Activated CD8-positive, alpha-beta memory T cell treated with anti-CD3 and anti-CD28 coated beads for 48 hours (primary cell): ENCODE data around the gene CCNB1.
"Not testable (repeated sequence)": the region's sequence is repeated elsewhere in the genome, so short reads cannot be mapped to it uniquely, and the experiment has no call there.

Experiments
- DNase-seq, 3 experiments: peaks; one replicate each; pipeline ENCODE4 v3.0.0-alpha.2; 2020; ENCODE audit warnings: low read depth in 2 of 3, low spot score in 2 of 3

Gene CCNB1

DNA sequence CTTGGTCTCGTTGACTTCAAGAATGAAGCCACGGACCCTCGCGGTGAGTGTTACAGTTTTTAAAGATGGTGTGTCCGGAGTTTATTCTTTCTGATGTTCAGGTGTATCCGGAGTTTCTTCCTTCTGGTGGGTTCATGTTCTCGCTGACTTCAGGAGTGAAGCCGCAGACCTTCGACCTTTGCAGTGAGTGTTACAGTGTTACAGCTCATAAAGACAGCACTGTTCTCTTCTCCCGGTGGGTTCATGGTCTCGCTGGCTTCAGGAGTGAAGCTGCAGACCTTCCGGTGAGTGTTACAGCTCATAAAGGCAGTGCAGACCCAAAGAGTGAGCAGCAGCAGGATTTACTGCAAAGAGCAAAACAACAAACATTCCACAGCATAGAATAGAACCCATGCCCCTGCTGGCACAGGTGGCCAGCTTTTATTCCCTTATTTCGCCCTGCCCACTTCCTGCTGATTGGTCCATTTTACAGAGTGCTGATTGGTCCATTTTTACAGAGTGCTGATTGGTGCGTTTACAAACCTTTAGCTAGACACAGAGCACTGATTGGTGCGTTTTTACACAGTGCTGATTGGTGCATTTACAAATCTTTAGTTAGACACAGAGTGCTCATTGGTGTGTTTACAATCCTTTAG, 14.8 kb downstream of the CCNB1 start:
- DNase-seq = not testable (repeated sequence)

DNA sequence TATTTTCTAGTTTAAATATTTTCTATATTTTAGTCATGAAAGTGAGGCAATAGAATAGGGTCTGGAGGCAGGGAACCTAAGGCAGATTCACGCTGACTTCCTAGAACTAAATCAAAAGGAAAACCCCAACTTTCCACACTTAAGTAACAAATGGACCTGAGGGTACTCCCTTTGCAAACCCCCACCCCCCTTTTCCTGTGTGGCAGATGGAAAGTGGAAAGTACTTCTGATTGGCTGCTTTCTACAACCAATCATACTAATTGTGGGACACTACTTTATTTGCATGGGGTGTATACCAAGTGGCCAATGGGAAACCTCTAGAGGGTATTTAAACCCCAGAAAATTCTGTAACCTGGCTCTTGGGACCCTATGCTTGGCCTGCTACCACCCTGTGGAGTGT, 17.7 kb downstream of the CCNB1 start:
- DNase-seq = no peak

DNA sequence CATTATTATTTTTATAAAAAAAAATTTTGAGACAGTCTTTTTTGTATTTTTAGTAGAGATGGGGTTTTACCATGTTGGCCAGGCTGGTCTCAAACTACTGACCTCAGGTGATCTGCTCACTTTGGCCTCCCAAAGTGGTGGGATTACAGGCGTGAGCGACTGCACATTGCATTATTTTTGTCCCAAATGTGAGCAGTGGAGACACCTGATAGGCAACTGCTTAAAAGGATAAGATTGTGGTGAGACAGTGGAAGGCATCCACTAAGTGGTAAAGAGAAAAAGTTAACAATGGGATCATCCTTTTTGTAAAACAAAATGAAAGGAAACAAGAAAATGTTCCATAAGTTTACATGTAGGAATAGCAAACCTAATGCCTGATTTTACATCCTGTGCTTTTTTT, 20.4 kb downstream of the CCNB1 start:
- no peak for DNase-seq

GRCh38 chr5:69188811-69189161, 21.8 kb downstream of the CCNB1 start:
- DNase-seq = no peak

DNA sequence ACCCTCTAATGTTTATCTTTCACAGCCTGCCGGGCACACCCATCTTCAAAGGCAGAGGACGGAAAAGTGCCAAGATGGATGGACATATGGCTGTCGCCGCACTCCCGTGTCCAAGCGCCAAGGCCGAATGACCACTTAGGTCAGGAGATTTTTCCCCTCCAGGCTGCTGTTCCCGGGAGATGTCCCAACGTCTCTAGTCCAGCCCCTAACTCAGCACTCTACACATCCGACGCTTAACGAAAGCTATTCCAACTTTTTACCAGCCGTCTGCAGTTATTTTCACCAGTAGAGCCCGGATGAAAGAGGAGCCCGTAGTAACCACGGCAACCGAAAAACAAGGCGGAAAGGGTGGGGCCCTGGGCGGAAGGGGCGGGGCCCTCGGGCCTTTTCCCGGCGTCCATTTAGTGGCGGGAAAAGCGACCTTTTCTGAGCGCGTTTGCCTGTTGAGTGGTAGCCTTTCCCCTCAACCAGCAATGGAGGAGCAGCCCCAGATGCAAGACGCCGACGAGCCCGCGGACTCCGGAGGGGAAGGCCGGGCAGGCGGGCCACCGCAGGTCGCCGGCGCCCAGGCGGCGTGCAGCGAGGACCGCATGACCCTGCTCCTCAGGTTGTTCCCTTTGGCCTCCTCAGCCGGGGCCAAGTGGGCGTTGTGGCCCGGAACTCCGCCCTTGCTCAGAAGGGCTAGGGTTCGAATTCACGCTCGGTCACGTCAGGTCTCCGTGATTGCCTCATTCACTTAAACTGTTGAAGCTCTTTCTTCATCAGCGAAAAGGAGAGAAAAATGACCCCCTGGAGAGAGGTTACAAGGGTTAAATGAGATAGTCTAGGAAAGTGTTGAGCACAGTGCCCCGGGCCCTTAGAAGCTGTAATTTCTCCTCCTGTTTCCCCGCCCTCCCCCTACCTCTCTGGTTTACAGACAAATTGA, 22.5 kb downstream of the CCNB1 start, which contains the start of gene CENPH:
Gene CENPH (plus strand): TSS at position 422 of the 925 bp plus-strand sequence. CDS start 52 bp downstream, at position 474.
- DNase-seq = peak; percentile 85 to 88 (median 88)

DNA sequence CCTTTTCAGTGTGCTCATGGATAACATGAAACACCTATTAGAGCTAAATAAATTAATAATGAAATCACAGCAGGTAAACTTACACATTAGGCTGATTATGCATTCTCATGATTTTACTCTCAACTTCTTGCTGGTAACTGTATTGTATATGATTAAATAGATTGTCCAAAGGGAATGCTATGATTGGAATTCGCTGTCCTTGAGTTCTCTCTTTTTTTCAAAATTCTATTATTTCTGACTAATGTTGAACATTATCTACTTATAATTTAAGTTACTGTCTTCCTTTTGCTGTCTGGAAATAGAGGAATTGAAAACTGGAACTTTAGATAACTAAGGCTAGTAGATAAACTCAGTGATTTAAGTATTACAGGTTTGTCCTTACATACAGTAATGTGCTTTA, 35.5 kb downstream of the CCNB1 start:
- DNase-seq = no peak

- DNase-seq = no peak
These were observed 39.7 kb downstream of the CCNB1 start for GRCh38 chr5:69206528-69207190.

DNA sequence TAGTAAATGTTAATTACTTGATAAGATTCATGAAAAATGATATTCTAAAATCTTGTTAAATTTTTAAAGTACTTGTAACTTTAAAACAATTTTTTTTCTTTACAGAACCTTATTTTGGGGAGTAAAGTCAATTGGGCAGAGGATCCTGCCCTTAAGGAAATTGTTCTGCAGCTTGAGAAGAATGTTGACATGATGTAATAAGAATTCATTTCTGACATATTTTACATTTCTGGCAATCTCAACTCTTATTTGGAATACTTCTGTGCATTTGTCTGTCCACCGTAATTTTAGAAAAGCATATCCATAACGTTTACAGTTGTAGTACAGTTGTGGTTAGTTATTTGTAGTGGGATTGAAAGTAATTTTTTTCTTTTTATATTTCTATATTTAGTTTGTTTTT, 42.7 kb downstream of the CCNB1 start:
- no peak for DNase-seq

DNA sequence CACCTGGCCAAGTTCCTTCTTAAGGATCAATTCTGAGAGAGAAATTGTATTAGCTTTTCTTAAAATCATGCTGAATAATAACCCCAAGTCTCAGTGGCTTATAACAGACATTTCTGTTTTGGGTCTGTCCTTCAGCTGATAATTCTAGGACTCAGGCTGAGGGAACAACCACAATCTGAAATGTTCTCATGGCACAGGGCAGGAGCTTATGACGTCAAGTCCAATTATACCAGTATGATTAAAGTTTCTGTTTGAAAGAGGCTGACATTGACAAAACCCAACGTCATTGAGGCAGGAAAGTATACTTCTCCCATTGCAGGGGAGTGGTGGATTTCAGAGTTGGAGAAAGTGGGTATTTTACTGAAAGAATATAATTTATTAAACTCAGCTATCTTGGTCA, 44.2 kb downstream of the CCNB1 start:
- no peak for DNase-seq

DNA sequence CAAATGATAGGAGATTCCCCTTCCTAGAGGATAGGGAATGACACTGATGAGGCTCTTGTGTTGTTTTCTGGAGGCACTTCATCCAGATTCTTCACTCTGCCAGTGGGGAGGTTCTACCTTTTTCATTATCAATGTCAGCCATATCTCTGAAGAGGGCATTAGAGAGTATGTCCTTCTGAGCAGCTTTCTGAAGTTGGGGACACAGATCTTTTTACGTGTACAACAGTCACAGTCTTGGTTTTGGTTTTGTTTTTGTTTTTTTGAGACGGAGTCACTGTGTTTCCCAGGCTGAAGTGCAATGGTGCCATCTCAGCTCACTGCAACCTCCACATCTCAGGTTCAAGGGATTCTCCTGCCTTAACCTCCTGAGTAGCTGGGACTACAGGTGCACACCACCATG, 45.1 kb downstream of the CCNB1 start:
- no peak for DNase-seq

- DNase-seq = no peak
These were observed 46.7 kb downstream of the CCNB1 start for GRCh38 chr5:69213513-69214215.

DNA sequence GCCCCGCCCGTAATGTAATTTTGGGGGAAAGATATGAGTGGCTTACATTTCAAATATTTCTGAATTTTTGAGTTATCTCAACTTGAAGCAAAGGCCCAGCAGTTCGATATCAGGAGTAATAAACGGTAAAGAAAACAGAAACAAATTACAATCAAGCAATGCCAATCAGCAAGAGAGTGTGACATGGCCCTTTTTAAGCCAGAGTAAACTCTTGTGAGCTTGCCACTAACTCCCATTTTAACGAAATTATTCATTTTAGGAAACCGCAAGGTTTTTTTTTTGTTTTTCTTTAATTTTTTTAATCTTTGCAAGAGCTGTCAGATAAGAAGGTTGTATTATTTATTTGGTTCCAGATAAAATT, 50.2 kb downstream of the CCNB1 start:
- no peak for DNase-seq

GRCh38 chr5:69217548-69218526, 50.9 kb downstream of the CCNB1 start:
- DNase-seq = peak; percentile 87 to 89 (median 88)

DNA sequence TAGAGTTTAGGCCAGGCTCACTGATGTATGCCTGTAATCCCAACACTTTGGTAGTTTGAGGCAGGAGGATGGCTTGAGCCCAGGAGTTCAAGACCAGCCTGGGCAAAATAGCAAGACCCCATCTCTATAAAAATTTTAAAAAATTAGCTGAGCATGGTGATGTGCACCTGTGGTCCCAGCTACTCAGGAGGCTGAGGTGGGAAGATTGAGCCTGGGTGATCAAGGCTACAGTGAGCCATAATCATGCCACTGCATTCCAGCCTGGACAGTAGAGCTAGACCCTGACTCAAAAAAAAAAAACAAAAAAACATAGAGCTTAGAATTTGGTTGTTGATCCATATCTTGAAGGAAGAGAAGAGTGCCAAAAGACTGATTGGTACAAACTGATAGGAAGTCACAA, 53.0 kb downstream of the CCNB1 start:
- DNase-seq = no peak

GRCh38 chr5:69220371-69220770, 53.4 kb downstream of the CCNB1 start:
- not testable (repeated sequence) for DNase-seq

DNA sequence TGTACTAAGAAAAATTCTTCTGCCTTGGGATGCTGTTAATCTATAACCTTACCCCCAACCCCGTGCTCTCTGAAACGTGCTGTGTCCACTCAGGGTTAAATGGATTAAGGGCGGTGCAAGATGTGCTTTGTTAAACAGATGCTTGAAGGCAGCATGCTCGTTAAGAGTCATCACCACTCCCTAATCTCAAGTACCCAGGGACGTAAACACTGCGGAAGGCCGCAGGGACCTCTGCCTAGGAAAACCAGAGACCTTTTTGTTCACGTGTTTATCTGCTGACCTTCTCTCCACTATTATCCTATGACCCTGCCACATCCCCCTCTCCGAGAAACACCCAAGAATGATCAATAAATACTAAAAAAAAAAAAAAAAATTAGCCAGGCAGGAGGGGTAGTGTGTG, 53.9 kb downstream of the CCNB1 start:
- DNase-seq = not testable (repeated sequence)

GRCh38 chr5:69224520-69224919, 57.6 kb downstream of the CCNB1 start:
- no peak for DNase-seq

DNA sequence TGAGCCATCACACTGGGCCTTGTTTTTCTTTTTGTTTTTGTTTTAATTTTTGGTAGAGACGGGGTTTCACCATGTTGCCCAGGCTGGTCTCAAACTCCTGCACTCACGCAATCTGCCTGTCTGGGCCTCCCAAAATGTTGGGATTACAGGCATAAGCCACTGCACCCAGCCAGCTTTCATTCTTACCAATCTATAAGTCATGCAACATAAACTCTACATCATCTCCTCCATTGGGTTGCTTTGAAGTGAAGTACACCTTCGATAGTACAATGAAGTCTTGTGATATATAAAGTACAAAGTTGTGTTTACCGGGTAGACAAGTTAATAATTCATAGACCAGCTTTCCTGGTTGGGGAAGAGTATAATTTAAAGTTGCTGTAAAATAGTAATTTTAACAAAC, 58.9 kb downstream of the CCNB1 start:
- DNase-seq = no peak
